BLaER1 (cell line): ENCODE results near the gene CELF4.

Source experiments
- H3K27ac ChIP-seq: shearing (Covaris generic); formaldehyde crosslinking; 2 replicates; pipeline ENCODE4 v1.8.1; 2022
- H3K27me3 ChIP-seq: shearing (Covaris generic); formaldehyde crosslinking; 2 replicates; pipeline ENCODE4 v1.8.1; 2022
- H3K36me3 ChIP-seq: shearing (Covaris generic); formaldehyde crosslinking; 2 replicates; pipeline ENCODE4 v1.8.1; 2022
- H3K4me1 ChIP-seq: shearing (Covaris generic); formaldehyde crosslinking; 2 replicates; pipeline ENCODE4 v1.8.1; 2022
- H3K4me2 ChIP-seq: shearing (Covaris generic); formaldehyde crosslinking; 2 replicates; pipeline ENCODE4 v1.8.1; 2022
- H3K4me3 ChIP-seq: shearing (Covaris generic); formaldehyde crosslinking; 2 replicates; pipeline ENCODE4 v1.8.1; 2022
- H3K9ac ChIP-seq: shearing (Covaris generic); formaldehyde crosslinking; 2 replicates; pipeline ENCODE4 v1.8.1; 2022
- H3K9me3 ChIP-seq: shearing (Covaris generic); formaldehyde crosslinking; 2 replicates; pipeline ENCODE4 v1.8.1; 2022
- H4K20me1 ChIP-seq: shearing (Covaris generic); formaldehyde crosslinking; 2 replicates; pipeline ENCODE4 v1.8.1; 2022
- Cebpa-rat ChIP-seq: shearing (Covaris generic); IDR thresholded peaks from 2 replicates; pipeline ENCODE4 v1.8.1; 2022

CELF4 gene

GRCh38 chr18:37277804-37278203 is 287.8 kb downstream of the CELF4 start:
- no peaks in the 10 kb centered on the region for H3K36me3 ChIP-seq
- H3K9ac ChIP-seq: no peak overlapping the region
- no peak overlapping the region for H3K27ac ChIP-seq
- H3K9me3 ChIP-seq: peaks cover 10% of the 10 kb centered on the region
- no peak overlapping the region for H3K4me3 ChIP-seq
- no peaks in the 10 kb centered on the region for H3K4me1 ChIP-seq
- H3K4me2 ChIP-seq: no peak overlapping the region
- no peak for TF ChIP-seq Cebpa-rat
- H3K27me3 ChIP-seq: no peaks in the 10 kb centered on the region
- H4K20me1 ChIP-seq: no peaks in the 10 kb centered on the region

- Histone ChIP-seq H3K4me2 (no peak overlapping the region), H4K20me1 (no peaks in the 10 kb centered on the region), H3K27ac (no peak overlapping the region), H3K4me1 (no peaks in the 10 kb centered on the region), H3K27me3 (no peaks in the 10 kb centered on the region), H3K36me3 (no peaks in the 10 kb centered on the region), H3K9me3 (peaks cover 10% of the 10 kb centered on the region), H3K9ac (no peak overlapping the region), H3K4me3 (no peak overlapping the region)
- no peak for TF ChIP-seq Cebpa-rat
Measured at GRCh38 chr18:37276111-37276890, 289.3 kb downstream of the CELF4 start.

- Histone ChIP-seq H3K36me3 (no peaks in the 10 kb centered on the region), H3K4me3 (no peak overlapping the region), H3K9ac (no peak overlapping the region), H4K20me1 (no peaks in the 10 kb centered on the region), H3K27ac (no peak overlapping the region), H3K4me1 (no peaks in the 10 kb centered on the region), H3K27me3 (no peaks in the 10 kb centered on the region), H3K9me3 (peaks cover 10% of the 10 kb centered on the region), H3K4me2 (no peak overlapping the region)
- TF ChIP-seq Cebpa-rat: no peak
Measured at GRCh38 chr18:37275237-37275741, 290.3 kb downstream of the CELF4 start.

- Histone ChIP-seq H3K4me1 (no peaks in the 10 kb centered on the region), H3K27me3 (no peaks in the 10 kb centered on the region), H3K9ac (no peak overlapping the region), H3K4me3 (no peak overlapping the region), H4K20me1 (no peaks in the 10 kb centered on the region; the same call in 1 of the 2 replicates), H3K9me3 (peaks cover 10% of the 10 kb centered on the region), H3K36me3 (no peaks in the 10 kb centered on the region), H3K27ac (no peak overlapping the region), H3K4me2 (no peak overlapping the region)
- TF ChIP-seq Cebpa-rat: no peak
Measured at GRCh38 chr18:37274309-37275236, 291.0 kb downstream of the CELF4 start.

- Histone ChIP-seq H3K27me3 (no peaks in the 10 kb centered on the region), H3K27ac (no peak overlapping the region), H3K9ac (no peak overlapping the region), H3K4me3 (no peak overlapping the region), H3K9me3 (peaks cover 10% of the 10 kb centered on the region), H3K4me2 (no peak overlapping the region), H3K36me3 (no peaks in the 10 kb centered on the region), H4K20me1 (peaks cover 6% of the 10 kb centered on the region; the same call in 1 of the 2 replicates), H3K4me1 (no peaks in the 10 kb centered on the region)
- TF ChIP-seq Cebpa-rat: no peak
Measured at GRCh38 chr18:37272841-37273240, 292.8 kb downstream of the CELF4 start.

- Histone ChIP-seq H3K36me3 (no peaks in the 10 kb centered on the region), H3K9ac (no peak overlapping the region), H3K9me3 (peaks cover 10% of the 10 kb centered on the region), H3K4me2 (no peak overlapping the region), H3K4me3 (no peak overlapping the region), H3K27ac (no peak overlapping the region), H3K27me3 (no peaks in the 10 kb centered on the region), H3K4me1 (no peaks in the 10 kb centered on the region), H4K20me1 (peaks cover 6% of the 10 kb centered on the region; the same call in 1 of the 2 replicates)
- TF ChIP-seq Cebpa-rat: no peak
Measured at GRCh38 chr18:37272226-37272625, 293.4 kb downstream of the CELF4 start.

GRCh38 chr18:37270666-37271052 is 294.9 kb downstream of the CELF4 start:
- H3K4me3 ChIP-seq: no peak overlapping the region
- peaks cover 6% of the 10 kb centered on the region; the same call in 1 of the 2 replicates for H4K20me1 ChIP-seq
- H3K36me3 ChIP-seq: no peaks in the 10 kb centered on the region
- no peaks in the 10 kb centered on the region for H3K4me1 ChIP-seq
- peaks cover 10% of the 10 kb centered on the region for H3K9me3 ChIP-seq
- H3K27ac ChIP-seq: no peak overlapping the region
- TF ChIP-seq Cebpa-rat: no peak
- H3K27me3 ChIP-seq: no peaks in the 10 kb centered on the region
- no peak overlapping the region for H3K4me2 ChIP-seq
- H3K9ac ChIP-seq: no peak overlapping the region

GRCh38 chr18:37270038-37270665 is 295.4 kb downstream of the CELF4 start:
- Histone ChIP-seq H3K36me3 (no peaks in the 10 kb centered on the region), H3K4me3 (no peak overlapping the region), H3K9ac (no peak overlapping the region), H3K4me1 (no peaks in the 10 kb centered on the region), H3K9me3 (peaks cover 10% of the 10 kb centered on the region), H4K20me1 (peaks cover 6% of the 10 kb centered on the region; the same call in 1 of the 2 replicates), H3K4me2 (no peak overlapping the region), H3K27me3 (no peaks in the 10 kb centered on the region), H3K27ac (no peak overlapping the region)
- no peak for TF ChIP-seq Cebpa-rat

- H3K9ac ChIP-seq: no peak overlapping the region
- no peak overlapping the region for H3K4me3 ChIP-seq
- no peak overlapping the region for H3K4me2 ChIP-seq
- no peaks in the 10 kb centered on the region for H3K27me3 ChIP-seq
- no peaks in the 10 kb centered on the region for H3K36me3 ChIP-seq
- peaks cover 6% of the 10 kb centered on the region; the same call in 1 of the 2 replicates for H4K20me1 ChIP-seq
- H3K9me3 ChIP-seq: no peaks in the 10 kb centered on the region
- TF ChIP-seq Cebpa-rat: no peak
- no peak overlapping the region for H3K27ac ChIP-seq
- no peaks in the 10 kb centered on the region for H3K4me1 ChIP-seq
Measured at GRCh38 chr18:37266290-37266689, 299.3 kb downstream of the CELF4 start.
